Activated CD8-positive, alpha-beta memory T cell treated with anti-CD3 and anti-CD28 coated beads, Interleukin-2, amount 10 ng/mL, durations not matched to agents 7 days and 5 days (primary cell): ENCODE results near the gene IPPK. TPM values are rescaled to one million over a fixed set of nuclear protein-coding genes. Genes with fewer than 3 reads are reported as not detected.
"Not testable (repeated sequence)": the region's sequence is repeated elsewhere in the genome, so short reads cannot be mapped to it uniquely, and the experiment has no call there.

ENCODE experiments used
- ATAC-seq: fragments of 150-1000 bp; cut with Tn5 transposase; one replicate; pipeline ENCODE4 v1.10.0; 2021; ENCODE audit warnings: moderate library complexity
- CTCF ChIA-PET: fragments of 350-600 bp; sonication (Branson Sonifier 250); formaldehyde crosslinking; loops from one replicate; lab custom pipeline; 2021; ENCODE audit warnings: antibody characterized with exemption; lab: Charles Lee
- DNase-seq: peaks from one replicate; pipeline ENCODE4 v3.0.0-alpha.2; 2020
- H3K27ac Mint-ChIP-seq: one replicate; pipeline ENCODE4 v1.8.0; 2021; ENCODE audit warnings: mild to moderate bottlenecking, mixed read lengths
- H3K27me3 Mint-ChIP-seq: one replicate; pipeline ENCODE4 v1.8.0; 2021; ENCODE audit warnings: mixed read lengths
- H3K36me3 Mint-ChIP-seq: one replicate; pipeline ENCODE4 v1.8.0; 2021; ENCODE audit warnings: mild to moderate bottlenecking, mixed read lengths
- H3K4me1 Mint-ChIP-seq: one replicate; pipeline ENCODE4 v1.8.0; 2021; ENCODE audit warnings: mixed read lengths
- H3K4me3 Mint-ChIP-seq: one replicate; pipeline ENCODE4 v1.8.0; 2021; ENCODE audit warnings: mild to moderate bottlenecking, moderate library complexity, mixed read lengths
- H3K9me3 Mint-ChIP-seq: one replicate; pipeline ENCODE4 v1.8.0; 2022; ENCODE audit warnings: low read depth, mixed read lengths
- total RNA-seq, 2 experiments: library from RNA; stranded (reverse); gene quantifications; one replicate each; pipeline ENCODE4 v1.2.3, GENCODE V29; 2021

Gene IPPK
- total RNA-seq, 2 experiments from 2014 or later: 11.4 to 15.1 TPM

GRCh38 chr9:92599938-92600461 is 69.9 kb downstream of the IPPK start:
- ATAC-seq: no peak
- Mint-ChIP-seq H3K9me3 (no peaks in the 10 kb centered on the region), H3K27ac (no peak overlapping the region), H3K27me3 (no peaks in the 10 kb centered on the region), H3K4me3 (no peak overlapping the region), H3K4me1 (no peaks in the 10 kb centered on the region), H3K36me3 (no peaks in the 10 kb centered on the region)
- no peak for DNase-seq
- CTCF ChIA-PET: no interaction called here

GRCh38 chr9:92598382-92598781 is 71.5 kb downstream of the IPPK start:
- DNase-seq: no peak
- H3K27me3 Mint-ChIP-seq: no peaks in the 10 kb centered on the region
- CTCF ChIA-PET: interaction anchor here (0.7 kb wide), 1 partner anchor 394 kb away, joined by 3 read pairs; no protein-coding TSS in a partner anchor
- H3K4me3 Mint-ChIP-seq: no peak overlapping the region
- no peaks in the 10 kb centered on the region for H3K36me3 Mint-ChIP-seq
- ATAC-seq: no peak
- no peak overlapping the region for H3K27ac Mint-ChIP-seq
- no peaks in the 10 kb centered on the region for H3K4me1 Mint-ChIP-seq
- no peaks in the 10 kb centered on the region for H3K9me3 Mint-ChIP-seq

- Mint-ChIP-seq H3K4me3 (no peak overlapping the region), H3K36me3 (no peaks in the 10 kb centered on the region), H3K9me3 (no peaks in the 10 kb centered on the region), H3K4me1 (no peaks in the 10 kb centered on the region), H3K27ac (no peak overlapping the region), H3K27me3 (no peaks in the 10 kb centered on the region)
- ATAC-seq: no peak
- no peak for DNase-seq
- CTCF ChIA-PET: no interaction called here
Measured at GRCh38 chr9:92595930-92596329, 74.0 kb downstream of the IPPK start.

GRCh38 chr9:92595075-92595474 is 74.9 kb downstream of the IPPK start:
- H3K4me1 Mint-ChIP-seq, H3K36me3 Mint-ChIP-seq, CTCF ChIA-PET, DNase-seq, H3K4me3 Mint-ChIP-seq, H3K9me3 Mint-ChIP-seq, H3K27me3 Mint-ChIP-seq, ATAC-seq, H3K27ac Mint-ChIP-seq: not testable (repeated sequence)

- H3K4me3 Mint-ChIP-seq: no peak overlapping the region
- H3K36me3 Mint-ChIP-seq: no peaks in the 10 kb centered on the region
- no peak for ATAC-seq
- H3K27me3 Mint-ChIP-seq: no peaks in the 10 kb centered on the region
- CTCF ChIA-PET: interaction anchor here (0.7 kb wide), 1 partner anchor 250 kb away, joined by 3 read pairs; no protein-coding TSS in a partner anchor
- no peaks in the 10 kb centered on the region for H3K9me3 Mint-ChIP-seq
- no peak for DNase-seq
- no peaks in the 10 kb centered on the region for H3K4me1 Mint-ChIP-seq
- H3K27ac Mint-ChIP-seq: no peak overlapping the region
Measured at GRCh38 chr9:92592946-92593861, 76.7 kb downstream of the IPPK start.

DNA sequence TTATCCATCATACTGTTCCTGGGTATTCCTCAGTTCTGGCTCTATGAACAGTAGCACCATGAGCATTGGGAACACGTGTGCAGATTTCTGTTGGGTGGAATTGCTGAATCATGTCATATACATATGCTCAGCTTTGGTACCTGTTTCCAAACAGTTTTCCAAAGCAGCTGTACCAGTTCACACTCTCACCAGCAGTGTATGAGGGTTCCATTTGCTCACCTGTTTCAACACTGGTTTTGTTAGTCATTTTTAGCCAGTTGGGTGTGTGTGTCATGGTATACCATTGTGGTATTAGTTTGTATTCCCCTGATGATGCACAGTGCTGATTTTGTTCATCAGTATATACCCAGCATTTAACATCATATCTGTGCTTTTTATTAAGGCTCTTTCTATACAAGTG is 77.4 kb downstream of the IPPK start:
- no peak for DNase-seq
- ATAC-seq: no peak
- H3K9me3 Mint-ChIP-seq: no peaks in the 10 kb centered on the region

GRCh38 chr9:92590377-92590776 is 79.6 kb downstream of the IPPK start:
- Mint-ChIP-seq H3K27ac (no peak overlapping the region), H3K27me3 (no peaks in the 10 kb centered on the region), H3K4me3 (no peak overlapping the region), H3K9me3 (no peaks in the 10 kb centered on the region), H3K4me1 (no peaks in the 10 kb centered on the region), H3K36me3 (peaks cover 4% of the 10 kb centered on the region)
- ATAC-seq (no peak), DNase-seq (no peak)
- CTCF ChIA-PET: no interaction called here

More for the DNA sequence above, 77.4 kb downstream of the IPPK start:
- Mint-ChIP-seq H3K4me1 (no peaks in the 10 kb centered on the region), H3K36me3 (peaks cover under 1% of the 10 kb centered on the region), H3K27me3 (no peaks in the 10 kb centered on the region), H3K27ac (no peak overlapping the region), H3K4me3 (no peak overlapping the region)
- CTCF ChIA-PET: interaction anchor here (0.7 kb wide), 1 partner anchor 249 kb away, joined by 3 read pairs; no protein-coding TSS in a partner anchor

GRCh38 chr9:92589923-92590322 is 80.0 kb downstream of the IPPK start:
- H3K27ac Mint-ChIP-seq: no peak overlapping the region
- no peaks in the 10 kb centered on the region for H3K4me1 Mint-ChIP-seq
- H3K36me3 Mint-ChIP-seq: peaks cover 4% of the 10 kb centered on the region
- ATAC-seq (no peak), DNase-seq (no peak)
- CTCF ChIA-PET: no interaction called here
- H3K27me3 Mint-ChIP-seq: no peaks in the 10 kb centered on the region
- H3K9me3 Mint-ChIP-seq: no peaks in the 10 kb centered on the region
- H3K4me3 Mint-ChIP-seq: no peak overlapping the region

GRCh38 chr9:92576175-92576574 is 93.8 kb downstream of the IPPK start:
- CTCF ChIA-PET: no interaction called here
- Mint-ChIP-seq H3K9me3 (no peaks in the 10 kb centered on the region), H3K27me3 (no peaks in the 10 kb centered on the region), H3K27ac (no peak overlapping the region), H3K4me3 (no peak overlapping the region), H3K36me3 (no peaks in the 10 kb centered on the region), H3K4me1 (peaks cover 2% of the 10 kb centered on the region)
- DNase-seq (no peak), ATAC-seq (no peak)

GRCh38 chr9:92573612-92574011 is 96.3 kb downstream of the IPPK start:
- ATAC-seq, H3K9me3 Mint-ChIP-seq, H3K27ac Mint-ChIP-seq, H3K36me3 Mint-ChIP-seq, H3K4me3 Mint-ChIP-seq, H3K27me3 Mint-ChIP-seq, CTCF ChIA-PET, DNase-seq, H3K4me1 Mint-ChIP-seq: not testable (repeated sequence)

GRCh38 chr9:92571871-92572270 is 98.1 kb downstream of the IPPK start:
- H3K27me3 Mint-ChIP-seq, H3K36me3 Mint-ChIP-seq, CTCF ChIA-PET, H3K4me1 Mint-ChIP-seq, DNase-seq, H3K27ac Mint-ChIP-seq, H3K4me3 Mint-ChIP-seq, H3K9me3 Mint-ChIP-seq, ATAC-seq: not testable (repeated sequence)

DNA sequence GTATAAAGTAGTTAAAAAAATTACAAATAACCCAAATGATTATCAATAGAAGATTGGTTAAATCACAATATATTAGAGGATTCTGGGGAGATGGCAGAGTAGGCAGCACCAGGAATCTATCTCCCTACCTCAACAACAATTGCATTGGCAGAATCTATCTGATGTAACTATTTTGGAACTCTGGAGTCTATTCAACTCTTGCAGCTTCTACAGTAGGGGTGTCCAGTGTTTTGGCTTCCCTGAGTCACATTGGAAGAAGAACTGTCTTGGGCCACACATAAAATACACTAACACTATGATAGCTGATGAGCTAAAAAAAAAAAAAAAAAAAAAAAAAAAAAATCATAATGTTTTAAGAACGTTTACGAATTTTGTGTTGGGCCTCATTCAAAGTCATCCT is 104.9 kb downstream of the IPPK start:
- H3K27me3 Mint-ChIP-seq: no peaks in the 10 kb centered on the region
- DNase-seq (no peak), ATAC-seq (no peak)
- H3K4me3 Mint-ChIP-seq: no peak overlapping the region
- CTCF ChIA-PET: no interaction called here
- H3K27ac Mint-ChIP-seq: no peak overlapping the region
- peaks cover 3% of the 10 kb centered on the region for H3K36me3 Mint-ChIP-seq
- peaks cover 4% of the 10 kb centered on the region for H3K9me3 Mint-ChIP-seq
- no peaks in the 10 kb centered on the region for H3K4me1 Mint-ChIP-seq

DNA sequence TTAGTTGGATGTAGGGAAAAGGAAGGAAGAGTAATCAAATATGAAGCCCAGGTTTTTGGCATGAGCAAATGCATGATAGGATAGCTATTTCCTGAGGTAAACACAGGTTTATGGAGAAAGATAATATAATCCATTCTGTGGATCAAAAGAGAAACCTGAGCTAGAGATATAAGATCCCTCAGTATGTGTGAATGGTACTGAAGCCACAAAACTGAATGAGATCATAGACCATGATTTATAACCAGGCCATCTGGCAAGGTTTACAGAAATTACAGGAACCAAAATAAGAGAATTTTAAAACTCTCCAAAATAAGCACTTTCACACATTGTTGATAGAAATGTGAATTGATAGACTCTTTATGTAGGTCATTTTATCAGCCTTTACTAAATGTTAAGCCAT is 105.4 kb downstream of the IPPK start:
- Mint-ChIP-seq H3K27me3 (no peaks in the 10 kb centered on the region), H3K9me3 (peaks cover 4% of the 10 kb centered on the region), H3K36me3 (peaks cover 3% of the 10 kb centered on the region), H3K27ac (no peak overlapping the region), H3K4me1 (no peaks in the 10 kb centered on the region), H3K4me3 (no peak overlapping the region)
- DNase-seq (no peak), ATAC-seq (no peak)
- CTCF ChIA-PET: no interaction called here
